IgD-negative memory B cell (primary cell): ENCODE measurements around the gene CD300LG. TPM values are rescaled to one million over a fixed set of nuclear protein-coding genes. Genes with fewer than 3 reads are reported as not detected.
A peak's percentile ranks its signal among the peaks of the same experiment; 100 is the strongest.

ENCODE experiments used
- H3K27ac Mint-ChIP-seq, 3 donors: one replicate each; pipeline ENCODE4 v1.8.0; 2020 to 2022; ENCODE audit warnings: mild to moderate bottlenecking in 3 of 3, mixed read lengths in 3 of 3, moderate library complexity in 1 of 3
- H3K27me3 Mint-ChIP-seq: one replicate; pipeline ENCODE4 v1.8.0; 2021; ENCODE audit warnings: mixed read lengths
- H3K36me3 Mint-ChIP-seq: one replicate; pipeline ENCODE4 v1.8.0; 2020; ENCODE audit warnings: mild to moderate bottlenecking, mixed read lengths
- H3K4me1 Mint-ChIP-seq, 3 donors: one replicate each; pipeline ENCODE4 v1.8.0; 2020 to 2022; ENCODE audit warnings: mixed read lengths in 3 of 3, mild to moderate bottlenecking in 1 of 3
- H3K4me3 Mint-ChIP-seq, 4 donors: one replicate each; pipeline ENCODE4 v1.8.0; 2020 to 2022; ENCODE audit warnings: mild to moderate bottlenecking in 4 of 4, mixed read lengths in 4 of 4, moderate library complexity in 3 of 4
- H3K9me3 Mint-ChIP-seq, 3 donors: one replicate each; pipeline ENCODE4 v1.8.0; 2020 to 2021; ENCODE audit warnings: mixed read lengths in 3 of 3, mild to moderate bottlenecking in 1 of 3
- polyA plus RNA-seq: library from polyadenylated mRNA; unstranded; fragments of 300-500 nt; fragmentation: Illumina TruSeq; gene quantifications from one replicate; pipeline ENCODE4 v1.2.3, GENCODE V29; 2021

CD300LG gene
- polyA plus RNA-seq, 1 donor from 2014 or later = not detected

- Mint-ChIP-seq H3K4me3 (no peak overlapping the region), H3K27ac (no peak overlapping the region), H3K36me3 (no peaks in the 10 kb centered on the region)
Observed at GRCh38 chr17:43816336-43817320, 30.3 kb upstream of the CD300LG start.

GRCh38 chr17:43817826-43818225 lies 29.1 kb upstream of the CD300LG start:
- Mint-ChIP-seq H3K36me3 (no peaks in the 10 kb centered on the region), H3K27ac (no peak overlapping the region), H3K4me1 (no peaks in the 10 kb centered on the region), H3K27me3 (no peaks in the 10 kb centered on the region), H3K9me3 (no peaks in the 10 kb centered on the region), H3K4me3 (no peak overlapping the region)

More at GRCh38 chr17:43816336-43817320, 30.3 kb upstream of the CD300LG start:
- no peaks in the 10 kb centered on the region for H3K4me1 Mint-ChIP-seq
- H3K27me3 Mint-ChIP-seq = peaks cover 3% of the 10 kb centered on the region
- H3K9me3 Mint-ChIP-seq = no peaks in the 10 kb centered on the region

- Mint-ChIP-seq H3K36me3 (no peaks in the 10 kb centered on the region), H3K4me3 (no peak overlapping the region), H3K27me3 (no peaks in the 10 kb centered on the region), H3K9me3 (no peaks in the 10 kb centered on the region), H3K4me1 (no peaks in the 10 kb centered on the region), H3K27ac (no peak overlapping the region)
Observed at GRCh38 chr17:43818966-43819365, 28.0 kb upstream of the CD300LG start.

GRCh38 chr17:43820759-43821158 lies 26.2 kb upstream of the CD300LG start:
- H3K36me3 Mint-ChIP-seq = peaks cover 2% of the 10 kb centered on the region
- no peaks in the 10 kb centered on the region for H3K9me3 Mint-ChIP-seq
- peak overlapping the region in 1 of 3 donors; percentile 41 for H3K27ac Mint-ChIP-seq
- H3K4me1 Mint-ChIP-seq = no peaks in the 10 kb centered on the region
- peaks cover 2% of the 10 kb centered on the region for H3K27me3 Mint-ChIP-seq
- H3K4me3 Mint-ChIP-seq = no peak overlapping the region

GRCh38 chr17:43822570-43823190 lies 24.3 kb upstream of the CD300LG start:
- peaks cover 2% of the 10 kb centered on the region for H3K27me3 Mint-ChIP-seq

GRCh38 chr17:43823350-43824084 lies 23.5 kb upstream of the CD300LG start:
- Mint-ChIP-seq H3K4me3 (no peak overlapping the region), H3K36me3 (peaks cover 2% of the 10 kb centered on the region), H3K27ac (no peak overlapping the region)

More at GRCh38 chr17:43822570-43823190, 24.3 kb upstream of the CD300LG start:
- Mint-ChIP-seq H3K4me1 (no peaks in the 10 kb centered on the region), H3K4me3 (no peak overlapping the region), H3K27ac (no peak overlapping the region), H3K36me3 (peaks cover 2% of the 10 kb centered on the region), H3K9me3 (no peaks in the 10 kb centered on the region)

GRCh38 chr17:43825567-43825966 lies 21.4 kb upstream of the CD300LG start:
- Mint-ChIP-seq H3K9me3 (no peaks in the 10 kb centered on the region), H3K27me3 (peaks cover 6% of the 10 kb centered on the region), H3K4me3 (no peak overlapping the region), H3K4me1 (no peaks in the 10 kb centered on the region), H3K27ac (no peak overlapping the region), H3K36me3 (peaks cover 2% of the 10 kb centered on the region)

More at GRCh38 chr17:43823350-43824084, 23.5 kb upstream of the CD300LG start:
- Mint-ChIP-seq H3K27me3 (peaks cover 2% of the 10 kb centered on the region), H3K4me1 (no peaks in the 10 kb centered on the region), H3K9me3 (no peaks in the 10 kb centered on the region)

- Mint-ChIP-seq H3K27me3 (peaks cover 12% of the 10 kb centered on the region), H3K27ac (no peak overlapping the region), H3K9me3 (no peaks in the 10 kb centered on the region), H3K4me3 (no peak overlapping the region), H3K4me1 (peaks cover 0 to 3% (median 0%) of the 10 kb centered on the region in 3 donors), H3K36me3 (peaks cover 2% of the 10 kb centered on the region)
Observed at GRCh38 chr17:43826206-43826605, 20.8 kb upstream of the CD300LG start.

GRCh38 chr17:43827596-43827995 lies 19.4 kb upstream of the CD300LG start:
- no peak overlapping the region for H3K27ac Mint-ChIP-seq
- peaks cover 0 to 5% (median 3%) of the 10 kb centered on the region in 3 donors for H3K4me1 Mint-ChIP-seq
- peaks cover 24% of the 10 kb centered on the region for H3K27me3 Mint-ChIP-seq
- no peaks in the 10 kb centered on the region for H3K9me3 Mint-ChIP-seq
- H3K4me3 Mint-ChIP-seq = no peak overlapping the region
- peaks cover 2% of the 10 kb centered on the region for H3K36me3 Mint-ChIP-seq

GRCh38 chr17:43829738-43830137 lies 17.2 kb upstream of the CD300LG start:
- peaks cover 37% of the 10 kb centered on the region for H3K27me3 Mint-ChIP-seq
- H3K27ac Mint-ChIP-seq = no peak overlapping the region
- H3K4me3 Mint-ChIP-seq = no peak overlapping the region
- H3K9me3 Mint-ChIP-seq = peaks cover 0 to 5% (median 0%) of the 10 kb centered on the region in 3 donors
- no peaks in the 10 kb centered on the region for H3K36me3 Mint-ChIP-seq
- peaks cover 6 to 13% (median 8%) of the 10 kb centered on the region in 3 donors for H3K4me1 Mint-ChIP-seq

- peaks cover 41% of the 10 kb centered on the region for H3K27me3 Mint-ChIP-seq
- peaks cover 0 to 5% (median 0%) of the 10 kb centered on the region in 3 donors for H3K9me3 Mint-ChIP-seq
- H3K27ac Mint-ChIP-seq = peak overlapping the region in 1 of 3 donors; percentile 15
- no peaks in the 10 kb centered on the region for H3K36me3 Mint-ChIP-seq
- peaks cover 6 to 13% (median 8%) of the 10 kb centered on the region in 3 donors for H3K4me1 Mint-ChIP-seq
- H3K4me3 Mint-ChIP-seq = peak overlapping the region in 3 of 4 donors; percentile 36 to 83 (median 80)
Observed at GRCh38 chr17:43830510-43831140, 16.4 kb upstream of the CD300LG start.

GRCh38 chr17:43831633-43832032 lies 15.3 kb upstream of the CD300LG start:
- H3K27me3 Mint-ChIP-seq = peaks cover 50% of the 10 kb centered on the region
- H3K27ac Mint-ChIP-seq = no peak overlapping the region
- H3K4me3 Mint-ChIP-seq = peak overlapping the region; percentile 48 to 92 (median 84)
- peaks cover 0 to 5% (median 0%) of the 10 kb centered on the region in 3 donors for H3K9me3 Mint-ChIP-seq
- H3K36me3 Mint-ChIP-seq = peaks cover 1% of the 10 kb centered on the region
- peaks cover 6 to 13% (median 8%) of the 10 kb centered on the region in 3 donors for H3K4me1 Mint-ChIP-seq

- Mint-ChIP-seq H3K4me3 (peak overlapping the region; percentile 50 to 92 (median 82)), H3K9me3 (peaks cover 0 to 5% (median 0%) of the 10 kb centered on the region in 3 donors), H3K36me3 (peaks cover 1% of the 10 kb centered on the region), H3K4me1 (peaks cover 6 to 13% (median 8%) of the 10 kb centered on the region in 3 donors), H3K27me3 (peaks cover 50% of the 10 kb centered on the region), H3K27ac (peak overlapping the region in 1 of 3 donors; percentile 53)
Observed at GRCh38 chr17:43832168-43832975, 14.6 kb upstream of the CD300LG start.
